MV-4-11 (cell line): Measurements from ENCODE around the gene SS18L1.
A peak's percentile ranks its signal among the peaks of the same experiment; 100 is the strongest.
"Not testable (repeated sequence)": the region's sequence is repeated elsewhere in the genome, so short reads cannot be mapped to it uniquely, and the experiment has no call there.

ENCODE experiments used
- DNase-seq: peaks from one replicate; lab custom pipeline; 2025; lab: John Stamatoyannopoulos, UW

SS18L1 gene, protein sequence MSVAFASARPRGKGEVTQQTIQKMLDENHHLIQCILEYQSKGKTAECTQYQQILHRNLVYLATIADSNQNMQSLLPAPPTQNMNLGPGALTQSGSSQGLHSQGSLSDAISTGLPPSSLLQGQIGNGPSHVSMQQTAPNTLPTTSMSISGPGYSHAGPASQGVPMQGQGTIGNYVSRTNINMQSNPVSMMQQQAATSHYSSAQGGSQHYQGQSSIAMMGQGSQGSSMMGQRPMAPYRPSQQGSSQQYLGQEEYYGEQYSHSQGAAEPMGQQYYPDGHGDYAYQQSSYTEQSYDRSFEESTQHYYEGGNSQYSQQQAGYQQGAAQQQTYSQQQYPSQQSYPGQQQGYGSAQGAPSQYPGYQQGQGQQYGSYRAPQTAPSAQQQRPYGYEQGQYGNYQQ

DNA sequence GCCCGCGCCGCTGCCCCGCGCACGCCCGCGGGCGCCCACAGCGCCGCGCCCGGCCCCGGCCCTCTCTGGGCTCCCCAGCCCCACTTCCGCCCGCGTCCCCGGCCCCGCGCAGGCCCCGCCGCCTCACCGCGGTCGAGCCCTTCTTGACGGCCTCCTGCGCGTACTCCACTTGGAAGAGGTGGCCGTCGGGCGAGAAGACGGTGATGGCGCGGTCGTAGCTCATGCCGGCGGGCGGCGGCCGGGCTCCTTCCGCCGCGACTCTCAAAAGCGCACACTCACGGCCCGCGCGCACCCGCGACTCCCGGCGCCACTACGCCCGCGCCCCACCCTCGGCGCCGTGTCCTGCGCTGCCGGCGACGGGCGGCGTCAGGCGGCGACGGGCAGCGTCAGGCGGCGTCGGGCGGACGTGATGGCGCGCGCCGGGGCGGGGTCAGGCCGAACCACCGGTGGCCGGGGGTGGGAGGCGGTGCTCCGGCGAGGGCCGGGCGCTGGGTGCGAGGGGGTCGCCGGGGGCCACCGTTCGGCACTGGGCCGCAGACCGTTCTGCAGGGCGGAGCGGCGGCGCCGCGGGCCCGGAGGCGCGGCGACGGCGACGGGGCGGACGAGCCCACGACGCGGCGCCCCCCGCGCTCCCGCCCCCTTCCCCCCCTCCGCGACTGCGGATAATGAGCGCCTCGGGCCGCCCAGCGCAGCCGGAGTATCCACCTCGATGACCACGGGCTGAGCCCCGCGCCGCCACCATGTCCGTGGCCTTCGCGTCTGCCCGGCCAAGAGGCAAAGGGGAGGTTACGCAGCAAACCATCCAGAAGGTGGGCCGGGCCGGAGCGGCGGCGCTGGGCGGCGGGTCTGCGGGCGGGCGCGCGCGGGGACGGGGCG, at the start of gene SS18L1, which contains the start of gene PSMA7:
SS18L1 (plus strand) TSS at position 689 of the 876 bp plus-strand sequence; CDS start at position 741, 52 bp downstream.
PSMA7 (minus strand) TSS at position 314 of the 876 bp plus-strand sequence; CDS start at position 223, 91 bp downstream.
- peak; percentile 71 for DNase-seq

DNA sequence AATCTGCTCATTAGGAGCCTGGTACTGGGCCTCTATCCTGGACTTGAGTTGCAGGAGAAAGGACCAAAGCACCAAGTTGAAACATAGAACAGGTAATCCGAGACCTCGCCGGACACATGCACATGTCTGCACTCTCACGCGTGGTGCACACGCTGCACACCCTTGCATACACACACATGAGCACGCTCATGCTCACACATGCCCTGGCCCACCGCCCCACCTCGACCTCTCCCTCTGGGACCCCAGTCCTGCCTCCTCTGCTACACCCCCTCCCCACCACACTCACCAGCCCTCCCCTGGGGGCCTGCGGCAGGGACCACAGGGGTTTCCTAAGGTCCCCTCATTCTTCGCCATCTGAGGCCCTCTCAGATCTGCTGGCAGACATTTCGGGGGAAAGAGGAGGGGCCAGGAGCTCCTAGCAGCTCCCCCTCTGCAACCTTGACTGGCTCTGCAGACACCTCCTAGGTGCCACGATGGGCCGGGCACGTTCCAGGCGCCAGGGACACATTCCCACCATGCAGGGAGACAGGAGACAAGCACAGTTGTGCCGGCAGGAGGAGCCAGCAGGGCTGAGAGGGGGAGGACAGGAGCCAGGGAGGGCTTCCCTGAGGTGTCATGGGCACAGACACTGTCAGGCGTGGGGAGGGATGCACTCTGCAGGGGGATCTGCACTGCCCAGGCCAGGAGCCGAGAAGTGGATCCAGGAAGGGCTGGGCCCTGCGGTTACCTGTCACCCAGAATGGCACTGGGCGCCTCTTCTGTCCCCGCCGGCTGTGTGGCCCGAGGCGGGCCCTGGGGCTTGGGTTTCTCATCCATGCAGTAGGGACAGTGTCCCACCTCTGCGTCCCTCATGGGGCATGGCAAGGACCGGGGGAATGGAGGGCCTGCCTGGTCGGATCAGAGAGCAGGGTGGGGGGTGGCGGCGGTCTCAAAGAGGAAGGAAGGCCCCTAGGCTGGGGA, 46.9 kb upstream of the SS18L1 start:
- no peak for DNase-seq

DNA sequence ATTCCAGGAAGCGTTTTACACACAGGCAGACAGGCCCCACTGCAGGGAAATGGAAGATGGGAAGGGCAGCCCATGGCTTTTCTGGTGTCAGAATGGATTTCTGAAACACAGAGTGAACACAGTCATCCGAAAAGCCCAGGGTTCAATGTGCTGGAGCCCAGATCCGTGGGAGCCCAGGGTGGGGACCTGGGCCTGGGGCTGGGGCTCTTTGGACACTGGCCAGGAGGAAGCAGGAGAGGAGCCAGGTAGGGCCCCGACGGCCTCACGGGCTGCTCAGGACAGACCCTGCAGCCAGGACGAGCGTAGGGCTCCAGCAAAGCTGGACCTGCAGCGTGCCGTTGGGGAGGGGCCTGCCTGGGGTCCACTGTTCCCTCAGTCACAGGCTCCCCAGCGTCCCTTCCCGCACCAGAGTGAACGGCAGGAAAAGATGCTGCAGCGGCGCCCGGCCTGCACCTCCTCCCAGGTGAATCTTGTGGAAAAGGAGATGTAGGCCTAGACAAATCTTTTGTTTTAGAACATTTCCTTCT, 45.6 kb upstream of the SS18L1 start:
- DNase-seq: no peak

DNA sequence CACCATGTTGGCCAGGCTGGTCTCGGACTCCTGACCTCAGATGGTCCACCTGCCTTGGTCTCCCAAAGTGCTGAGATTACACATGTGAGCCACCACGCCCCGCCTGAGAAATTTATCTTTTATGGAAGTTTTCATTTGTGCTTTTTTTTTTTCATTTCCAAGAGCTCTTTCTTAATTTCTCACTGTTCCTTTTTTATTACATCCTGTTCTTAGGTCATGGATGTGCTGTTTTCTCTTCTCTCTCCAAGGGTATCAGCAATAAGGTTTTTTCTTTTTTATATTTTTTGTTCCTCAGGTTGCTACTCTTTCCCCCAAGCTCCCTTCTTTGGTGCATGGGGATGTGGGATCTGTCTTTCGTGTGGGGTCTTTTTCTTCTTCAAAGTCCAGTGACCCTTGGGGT, 42.5 kb upstream of the SS18L1 start:
- no peak for DNase-seq

DNA sequence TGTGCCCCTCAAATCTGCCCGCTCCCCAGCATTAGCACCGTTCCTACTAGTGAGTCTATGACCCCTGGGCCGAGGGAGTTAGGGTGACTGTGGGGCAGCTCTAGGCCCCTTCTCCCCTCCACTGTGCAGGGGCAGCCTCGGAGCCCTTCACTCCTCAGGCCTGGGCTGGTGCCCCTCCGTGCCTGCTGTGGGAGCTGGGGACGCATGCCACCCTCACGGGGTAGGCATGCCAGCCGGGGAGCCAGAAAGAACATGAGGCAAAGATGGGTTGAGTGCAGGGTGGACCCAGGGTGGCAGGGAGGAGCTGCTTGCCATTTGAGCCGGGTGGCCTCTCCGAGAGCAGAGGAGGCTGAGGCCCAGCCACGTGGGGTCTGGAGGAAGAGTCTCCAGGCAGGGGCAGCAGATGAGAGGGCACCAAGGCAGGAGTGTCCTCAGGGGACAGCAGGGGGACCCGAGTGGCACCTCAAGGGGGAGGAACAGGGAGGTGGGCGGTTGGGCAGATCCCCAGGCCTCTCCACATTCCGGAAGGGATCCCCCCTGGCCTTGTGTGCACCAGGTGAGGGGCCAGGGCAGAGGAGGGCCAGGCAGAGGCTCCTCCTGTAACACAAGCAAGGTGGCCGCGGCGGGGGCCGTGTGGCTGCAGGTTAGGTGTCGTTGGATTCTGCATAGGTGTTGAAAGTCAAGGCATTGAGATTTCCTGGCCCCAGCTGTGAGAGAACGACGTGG, 39.9 kb upstream of the SS18L1 start:
- no peak for DNase-seq

DNA sequence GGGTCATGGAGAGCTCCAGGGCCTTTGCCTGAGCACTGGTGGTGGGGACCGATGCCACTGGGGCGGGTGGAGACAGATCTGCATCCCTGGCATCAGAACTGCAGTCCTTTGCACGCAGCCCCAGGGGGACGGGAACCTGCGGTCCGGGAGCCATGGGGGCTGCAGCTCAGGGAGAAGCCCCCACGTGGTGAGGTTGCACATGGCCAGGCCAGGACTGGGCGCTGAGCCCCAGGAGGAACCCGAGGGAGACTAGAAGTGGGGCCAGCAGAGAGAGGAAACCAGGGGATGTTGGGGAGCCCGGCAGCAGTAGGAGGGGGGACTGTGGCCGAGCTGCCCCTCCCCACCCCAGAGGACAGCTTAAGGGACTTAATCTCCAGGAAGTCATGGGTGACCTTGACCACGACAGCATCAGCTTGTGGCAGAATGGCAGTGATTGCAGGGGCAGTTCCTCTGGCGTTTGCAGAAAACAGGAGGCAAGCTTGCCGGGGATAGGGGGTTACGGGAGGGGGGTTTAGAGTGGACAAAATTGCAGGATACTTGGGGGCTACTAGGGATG, 39.3 kb upstream of the SS18L1 start:
- no peak for DNase-seq

DNA sequence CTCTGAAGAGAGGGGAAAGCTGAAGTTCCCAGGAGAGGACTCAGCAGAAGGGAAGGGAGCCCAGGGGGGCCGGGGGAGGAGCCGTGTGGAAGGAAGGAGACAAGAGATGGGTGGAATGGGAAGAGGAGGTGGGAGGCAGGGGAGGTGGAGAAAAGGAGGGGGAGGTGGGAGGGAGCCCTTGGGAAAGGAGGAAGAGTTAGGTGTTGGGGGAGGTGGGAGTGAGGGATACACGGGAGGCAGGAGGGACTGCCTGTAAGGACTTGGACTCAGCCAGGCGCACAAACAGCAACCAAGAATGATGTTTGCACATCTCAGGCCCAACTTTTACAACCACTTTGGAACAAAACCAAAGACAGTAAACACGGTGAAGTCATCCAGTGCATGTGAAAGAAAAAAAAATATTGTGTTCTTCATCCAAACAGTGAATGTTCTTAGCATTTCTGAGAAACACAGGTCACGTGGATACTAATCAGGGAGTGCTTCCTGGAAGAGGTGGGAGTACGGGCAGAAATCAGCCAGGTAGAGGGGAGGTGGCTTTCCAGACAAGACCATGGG, 38.7 kb upstream of the SS18L1 start:
- no peak for DNase-seq

DNA sequence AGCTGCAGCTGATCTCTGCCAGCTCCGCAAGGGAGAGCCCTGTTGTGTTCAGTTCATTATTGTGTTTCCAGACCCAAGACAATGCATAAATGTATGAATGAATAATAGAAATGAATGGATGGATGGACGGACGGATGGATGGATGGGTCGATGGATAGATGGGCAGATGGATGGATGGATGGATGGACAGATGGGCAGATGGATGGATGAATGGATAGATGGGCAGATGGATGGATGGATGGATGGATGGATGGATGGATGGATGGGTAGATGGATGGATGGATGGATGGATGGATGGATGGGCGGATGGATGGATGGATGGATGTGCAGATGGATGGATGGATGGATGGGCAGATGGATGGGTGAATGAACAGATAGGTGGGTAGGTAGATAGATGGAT, 38.0 kb upstream of the SS18L1 start:
- DNase-seq: no peak

DNA sequence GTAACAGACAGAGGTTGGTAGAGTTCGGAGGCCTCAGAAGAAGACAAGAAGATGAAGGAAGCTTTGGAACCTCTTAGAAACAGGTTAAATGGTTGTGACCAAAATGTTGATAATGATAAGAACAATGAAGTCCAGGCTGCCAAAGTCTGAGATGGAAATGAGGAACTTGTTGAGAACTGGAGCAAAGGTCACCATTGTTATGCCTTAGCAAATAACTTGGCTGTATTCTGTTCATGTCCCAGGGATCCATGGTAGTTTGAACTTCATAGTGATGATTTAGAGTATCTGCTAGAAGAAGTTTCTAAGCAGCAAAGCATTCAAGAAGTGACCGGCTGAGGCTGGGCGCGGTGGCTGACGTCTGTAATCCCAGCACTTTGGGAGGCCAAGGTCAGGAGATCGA, 32.4 kb upstream of the SS18L1 start:
- DNase-seq: peak; percentile 41

DNA sequence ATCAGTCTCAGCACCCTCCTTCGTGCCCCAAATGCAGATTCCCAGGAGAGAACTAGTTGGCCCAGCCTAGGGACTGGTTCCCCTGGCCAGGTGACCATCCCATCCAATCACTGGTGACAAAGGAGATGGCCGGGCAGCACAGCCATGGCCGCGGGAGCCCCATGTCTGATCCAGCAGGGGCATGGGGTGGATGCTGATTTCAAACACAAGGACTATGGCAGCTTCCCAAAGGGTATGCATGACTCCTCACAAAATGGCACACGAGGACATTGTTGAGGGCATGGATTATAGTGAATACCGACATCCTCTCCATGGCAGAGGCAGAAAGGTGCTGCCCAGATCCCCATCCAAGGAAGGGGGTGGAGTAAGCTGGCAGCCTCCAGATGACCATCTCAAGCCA, 31.2 kb upstream of the SS18L1 start:
- DNase-seq: no peak

DNA sequence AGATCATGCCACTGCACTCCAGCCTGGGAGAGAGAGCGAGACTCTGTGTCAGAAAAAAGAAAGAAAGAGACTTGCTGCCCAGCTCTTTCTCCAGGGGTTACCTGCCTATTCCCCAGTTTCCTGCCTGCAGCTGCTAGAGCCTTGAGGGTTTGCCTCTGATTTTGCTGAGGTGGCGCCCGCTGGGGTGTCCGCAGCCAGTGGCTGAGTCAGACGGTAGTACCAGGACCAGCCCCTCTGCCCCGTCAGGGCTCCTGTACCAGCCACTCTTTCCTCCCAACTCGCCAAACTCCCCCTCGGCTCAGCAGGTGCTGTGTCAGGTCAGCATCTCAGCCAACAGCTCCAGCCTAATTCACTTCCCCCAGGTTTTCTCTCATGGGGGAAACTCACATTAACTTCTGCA, 28.7 kb upstream of the SS18L1 start:
- no peak for DNase-seq

DNA sequence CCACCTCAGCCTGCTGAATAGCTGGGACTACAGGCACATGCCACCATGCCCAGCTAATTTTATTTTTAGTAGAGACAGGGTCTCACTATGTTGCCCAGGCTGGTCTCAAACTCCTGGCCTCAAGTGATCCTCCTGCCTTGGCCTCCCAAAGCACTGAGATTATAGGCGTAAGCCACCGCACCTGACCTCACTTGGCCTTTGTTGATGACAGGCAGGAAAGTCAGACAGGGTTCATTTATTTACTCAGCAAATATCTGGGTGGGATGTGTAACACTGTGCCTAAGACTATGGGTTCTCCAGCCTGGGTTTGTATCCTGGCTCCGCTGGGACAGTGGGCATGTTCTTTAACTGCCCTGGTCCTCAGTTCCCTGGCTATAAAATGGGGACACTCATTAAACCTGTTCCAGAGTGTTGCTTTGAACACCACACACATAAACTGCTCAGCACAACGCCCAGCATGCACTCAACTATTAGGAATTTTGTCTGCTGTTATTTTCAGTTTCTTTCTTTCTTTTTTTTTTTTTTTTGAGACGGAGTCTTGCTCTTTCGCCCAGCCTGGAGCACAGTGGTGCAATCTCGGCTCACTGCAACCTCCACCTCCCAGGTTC, 27.7 kb upstream of the SS18L1 start:
- DNase-seq: not testable (repeated sequence)

DNA sequence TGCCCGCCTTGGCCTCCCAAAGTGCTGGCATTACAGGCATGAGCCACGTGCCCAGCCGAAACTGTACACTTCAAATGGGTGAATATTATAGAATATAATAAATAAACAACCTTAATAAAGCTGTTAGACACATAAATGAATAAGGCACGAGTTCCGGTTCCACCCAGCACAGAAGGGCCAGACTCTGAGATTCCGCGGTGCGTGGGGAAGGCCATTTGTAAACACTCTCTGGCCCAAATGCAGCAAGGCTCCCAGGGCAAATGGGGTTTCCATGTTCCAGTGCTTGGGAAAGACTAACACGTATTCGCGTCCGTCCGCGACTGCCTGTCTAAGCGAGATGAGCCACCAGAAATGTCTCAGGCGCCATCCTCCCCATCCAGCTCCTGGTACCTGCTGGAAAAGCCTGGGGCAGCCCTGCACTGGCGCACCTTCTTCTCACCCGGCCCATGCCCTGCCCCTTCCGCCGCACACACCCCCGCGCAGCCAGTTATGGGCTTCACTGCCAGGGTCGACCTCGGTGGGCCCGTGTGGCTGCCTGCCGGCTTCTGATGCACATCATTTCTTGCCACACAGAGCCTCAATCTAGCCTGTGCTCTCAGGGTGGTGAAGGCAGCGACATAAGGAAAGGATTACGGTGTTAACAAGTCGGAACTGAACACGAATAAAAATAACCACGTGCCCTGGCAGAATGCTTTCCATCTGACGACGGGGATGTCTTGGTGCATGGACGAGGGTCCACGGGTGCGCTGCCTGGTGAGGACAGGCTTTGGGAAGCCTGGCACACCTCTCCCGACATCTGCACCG, 26.8 kb upstream of the SS18L1 start:
- no peak for DNase-seq

DNA sequence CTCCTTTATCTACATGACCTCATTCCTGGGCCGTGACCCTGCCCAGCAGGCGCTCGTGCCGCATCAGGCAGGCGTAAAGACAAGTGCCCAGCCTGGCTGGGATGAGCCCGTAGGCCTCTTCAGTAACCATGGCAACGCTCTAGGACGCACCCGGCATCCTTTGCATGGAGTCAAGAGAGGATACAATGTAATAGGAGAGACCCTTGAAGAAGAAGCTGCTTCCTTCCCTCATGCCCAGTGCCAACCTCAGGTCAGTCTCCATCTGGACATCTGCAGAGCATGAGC, 26.3 kb upstream of the SS18L1 start:
- DNase-seq: no peak

DNA sequence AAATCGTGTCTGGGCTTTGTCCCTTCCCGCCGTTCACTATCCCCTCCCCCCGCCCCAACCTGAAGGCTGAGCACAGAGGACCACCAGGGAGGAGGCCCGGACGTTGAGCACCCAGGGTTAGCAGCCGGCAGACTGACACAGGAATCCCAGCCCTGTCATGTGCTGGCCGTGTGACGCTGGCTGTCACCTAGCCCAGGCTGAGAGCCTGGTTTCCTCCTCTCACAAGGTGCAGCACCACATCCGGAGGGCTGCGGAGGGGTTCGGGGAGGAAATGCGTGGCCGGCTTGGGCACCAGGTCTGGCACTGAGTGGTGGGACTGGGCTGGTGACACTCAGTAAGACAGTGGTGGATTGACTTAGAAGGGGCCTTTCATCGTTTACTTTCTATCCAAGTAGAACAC, 25.9 kb upstream of the SS18L1 start:
- no peak for DNase-seq

DNA sequence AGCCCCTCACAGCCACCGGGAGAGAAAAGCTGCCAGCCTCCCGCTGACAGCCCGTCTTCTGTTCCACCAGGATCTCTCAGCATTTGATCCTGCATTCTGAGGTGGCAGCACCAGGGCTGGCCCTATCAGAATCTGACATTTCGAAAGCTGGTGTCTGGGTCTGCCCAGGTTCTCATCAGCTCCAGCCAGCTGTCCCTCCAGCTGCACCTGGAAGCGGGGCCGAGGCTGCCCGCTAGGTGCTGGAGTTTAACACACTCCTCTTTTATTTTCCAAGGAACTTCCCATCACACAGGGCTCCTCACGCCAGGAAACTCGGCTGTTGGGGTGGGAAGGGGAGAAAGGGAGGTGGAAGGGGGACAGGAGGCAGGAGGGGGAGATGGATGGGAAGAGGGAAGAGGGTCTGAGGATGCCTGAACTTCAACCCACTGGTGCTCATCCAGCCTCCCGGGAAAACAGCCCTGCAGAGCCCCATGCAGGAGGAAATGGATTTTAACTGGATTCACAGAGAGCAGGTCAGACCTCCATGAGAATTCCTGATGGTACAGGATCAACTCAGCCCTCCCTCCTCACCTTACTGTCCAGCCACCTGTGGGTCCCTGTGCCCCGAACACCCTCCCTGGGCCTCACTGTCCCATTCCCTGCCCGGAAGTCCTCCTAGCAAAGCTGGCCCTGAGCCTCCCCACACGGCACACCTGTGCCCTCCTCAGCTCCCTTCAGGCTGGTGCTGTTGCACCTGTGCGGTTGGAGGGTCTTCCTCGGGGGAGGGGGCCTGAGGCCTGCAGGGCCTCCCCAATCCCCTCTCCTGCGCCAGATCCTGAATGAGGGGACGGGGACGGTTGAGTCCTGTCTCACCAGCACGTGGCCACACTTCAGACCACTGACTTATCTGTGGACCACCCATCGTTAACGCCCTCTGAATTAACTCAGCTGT, 25.2 kb upstream of the SS18L1 start:
- DNase-seq: no peak

DNA sequence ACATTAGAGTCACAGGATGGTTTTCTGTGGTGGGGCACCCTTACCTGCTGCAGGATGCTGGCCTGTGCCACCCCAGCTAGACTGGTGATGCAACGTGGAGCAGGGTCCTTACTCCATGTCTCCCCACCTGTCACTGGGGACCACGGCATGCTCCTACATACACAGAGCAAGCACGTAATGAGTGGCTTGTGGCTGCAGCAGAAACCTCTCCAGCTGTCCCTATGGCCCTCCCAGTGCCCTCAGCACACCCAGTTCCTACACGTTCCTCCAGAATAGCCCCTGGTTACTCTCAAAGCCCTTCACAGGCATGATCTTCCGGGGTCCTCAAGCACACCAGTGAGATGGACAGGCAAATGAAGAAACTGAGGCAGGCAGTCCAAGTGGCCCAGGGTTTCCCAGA, 24.5 kb upstream of the SS18L1 start:
- no peak for DNase-seq
